Measurements from ENCODE around the gene TMEM163. TPM values are rescaled to one million over a fixed set of nuclear protein-coding genes. Genes with fewer than 3 reads are reported as not detected.
A peak's percentile ranks its signal among the peaks of the same experiment; 100 is the strongest.

The TMEM163 gene
- total RNA-seq, 1 donor from 2014 or later: 0.18 TPM

- H3K27me3 ChIP-seq (ENCODE audit: insufficient read depth, low read length): no peaks in the 10 kb centered on the region
- no peaks in the 10 kb centered on the region for H3K36me3 ChIP-seq (ENCODE audit: insufficient read depth, low read length)
- Mint-ChIP-seq H3K27me3 (ENCODE audit: low read depth, unreplicated experiment) (peaks cover 10% of the 10 kb centered on the region), H3K27ac (ENCODE audit: unreplicated experiment) (peak overlapping the region; percentile 35), H3K36me3 (ENCODE audit: low read depth, unreplicated experiment) (no peaks in the 10 kb centered on the region), H3K4me1 (ENCODE audit: low read depth, unreplicated experiment) (peaks cover 31% of the 10 kb centered on the region), H3K4me3 (ENCODE audit: unreplicated experiment) (no peak overlapping the region), H3K9me3 (ENCODE audit: unreplicated experiment) (peaks cover 6% of the 10 kb centered on the region)
- no peak overlapping the region for H3K4me2 ChIP-seq (ENCODE audit: low read length)
- H3K4me3 ChIP-seq (ENCODE audit: insufficient read depth, low read depth, low read length): no peak overlapping the region
- no peaks in the 10 kb centered on the region for H3K9me3 ChIP-seq (ENCODE audit: insufficient read depth, low read depth, low read length)
- H4K20me1 ChIP-seq (ENCODE audit: insufficient read depth, low read length): no peaks in the 10 kb centered on the region
- no peak for TF ChIP-seq CTCF (IDR thresholded peaks at IDR 0.05; ENCODE audit: insufficient read depth, low read depth, low read length)
- H3K4me1 ChIP-seq (ENCODE audit: insufficient read depth, low read length): peaks cover 20% of the 10 kb centered on the region
- DNase-seq (ENCODE audit: low read depth) (peak; percentile 80), FAIRE-seq (no peak)
- no peak overlapping the region for H3K27ac ChIP-seq (ENCODE audit: low read depth, low read length)
- H3K79me2 ChIP-seq (ENCODE audit: insufficient read depth, low read length): no peaks in the 10 kb centered on the region
- H2AFZ ChIP-seq (ENCODE audit: low read depth, low read length): no peak overlapping the region
- no peak overlapping the region for H3K9ac ChIP-seq (ENCODE audit: low read length)
These were observed 17.5 kb upstream of the TMEM163 start for GRCh38 chr2:134736167-134736880.

- H3K4me3 ChIP-seq (ENCODE audit: insufficient read depth, low read depth, low read length): no peak overlapping the region
- H3K27ac Mint-ChIP-seq (ENCODE audit: unreplicated experiment): no peak overlapping the region
These were observed 9.4 kb upstream of the TMEM163 start for GRCh38 chr2:134728163-134728562.

More at GRCh38 chr2:134728163-134728562, 9.4 kb upstream of the TMEM163 start:
- no peak overlapping the region for H3K4me3 Mint-ChIP-seq (ENCODE audit: unreplicated experiment)
- Histone ChIP-seq H3K79me2 (ENCODE audit: insufficient read depth, low read length) (no peaks in the 10 kb centered on the region), H3K9me3 (ENCODE audit: insufficient read depth, low read depth, low read length) (no peaks in the 10 kb centered on the region), H3K4me2 (ENCODE audit: low read length) (no peak overlapping the region), H2AFZ (ENCODE audit: low read depth, low read length) (no peak overlapping the region), H3K27ac (ENCODE audit: low read depth, low read length) (no peak overlapping the region), H4K20me1 (ENCODE audit: insufficient read depth, low read length) (no peaks in the 10 kb centered on the region), H3K4me1 (ENCODE audit: insufficient read depth, low read length) (peaks cover 6% of the 10 kb centered on the region), H3K36me3 (ENCODE audit: insufficient read depth, low read length) (no peaks in the 10 kb centered on the region), H3K27me3 (ENCODE audit: insufficient read depth, low read length) (no peaks in the 10 kb centered on the region), H3K9ac (ENCODE audit: low read length) (no peak overlapping the region)
- FAIRE-seq (no peak), DNase-seq (ENCODE audit: low read depth) (no peak)
- peaks cover 9% of the 10 kb centered on the region for H3K9me3 Mint-ChIP-seq (ENCODE audit: unreplicated experiment)
- no peak for TF ChIP-seq EZH2 (IDR thresholded peaks at IDR 0.05; ENCODE audit: insufficient read depth, low read length)
- no peak for TF ChIP-seq CTCF (IDR thresholded peaks at IDR 0.05; ENCODE audit: insufficient read depth, low read depth, low read length)
- H3K36me3 Mint-ChIP-seq (ENCODE audit: low read depth, unreplicated experiment): no peaks in the 10 kb centered on the region
- H3K27me3 Mint-ChIP-seq (ENCODE audit: low read depth, unreplicated experiment): peaks cover 1% of the 10 kb centered on the region
- peaks cover 20% of the 10 kb centered on the region for H3K4me1 Mint-ChIP-seq (ENCODE audit: low read depth, unreplicated experiment)

Data from astrocyte (in vitro differentiated cells and primary cell).